ENCODE measurements around the gene DPH3. TPM values are rescaled to one million over a fixed set of nuclear protein-coding genes. Genes with fewer than 3 reads are reported as not detected.

Gene DPH3
- total RNA-seq: 29.5 and 31.8 TPM in 2 replicates

GRCh38 chr3:16264708-16265454, at the start of gene DPH3, which contains the start of gene OXNAD1:
Gene DPH3, minus strand, starts transcription at chr3:16264943. Its CDS starts 67 bp downstream, at chr3:16264876.
Gene OXNAD1, plus strand, starts transcription at chr3:16265212. Its CDS starts 5,741 bp downstream, at chr3:16270953.

Other genes with a start within 250 kb of the DPH3 start
- 8.3 and 9.4 TPM in 2 replicates for gene GALNT15, start 90.3 kb downstream of the DPH3 start, total RNA-seq
- 7.4 and 9.7 TPM in 2 replicates for gene OXNAD1, start 269 bp upstream of the DPH3 start, total RNA-seq
- gene RFTN1, start 248.8 kb upstream of the DPH3 start, total RNA-seq: 116 and 126 TPM in 2 replicates